ENCODE results near the gene LCE3B.

The LCE3B gene

DNA sequence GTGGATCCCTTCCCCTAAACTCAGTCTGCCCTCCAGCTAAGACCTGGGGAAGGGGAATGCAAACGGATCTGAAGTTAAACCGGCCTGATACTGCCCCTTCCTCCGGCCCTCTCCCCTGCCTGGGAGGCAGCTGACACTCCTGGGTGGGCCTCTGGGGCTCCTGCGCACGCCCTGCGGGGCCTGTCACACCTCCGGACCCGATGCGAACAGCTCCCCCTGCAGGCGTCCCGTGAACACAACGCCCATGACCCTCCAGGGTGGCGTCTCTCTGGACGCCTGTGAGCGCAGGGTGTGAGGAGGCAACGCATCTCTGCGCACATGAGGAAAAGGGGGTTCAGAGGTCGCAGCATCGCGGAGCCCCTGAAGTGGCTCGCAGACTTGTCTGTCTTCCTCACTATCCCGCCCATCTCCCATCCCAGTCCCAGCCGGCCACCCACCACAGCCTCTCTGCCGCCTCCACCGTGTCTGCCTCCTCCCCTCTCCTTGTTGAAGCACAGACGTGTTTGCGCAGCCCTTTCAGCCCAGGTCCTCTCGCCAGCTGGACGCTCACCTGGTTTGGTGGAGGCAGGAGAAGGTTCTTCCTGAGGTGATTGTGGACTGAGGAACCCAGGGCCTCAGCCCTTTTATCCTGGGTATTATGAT lies 9.7 kb downstream of the LCE3B start:
- H3K4me3 ChIP-seq (ENCODE audit: low read length), result no peak overlapping the region
- H3K4me1 ChIP-seq (ENCODE audit: insufficient read depth, low read length), result no peaks in the 10 kb centered on the region
- no peaks in the 10 kb centered on the region for H3K27me3 ChIP-seq (ENCODE audit: insufficient read depth, low read length)
- no peak overlapping the region for H2AFZ ChIP-seq (ENCODE audit: low read depth, low read length)
- no peaks in the 10 kb centered on the region for H3K36me3 ChIP-seq (ENCODE audit: insufficient read depth, low read length)
- peaks cover 2% of the 10 kb centered on the region for H3K9me3 ChIP-seq (ENCODE audit: low read length)

DNA sequence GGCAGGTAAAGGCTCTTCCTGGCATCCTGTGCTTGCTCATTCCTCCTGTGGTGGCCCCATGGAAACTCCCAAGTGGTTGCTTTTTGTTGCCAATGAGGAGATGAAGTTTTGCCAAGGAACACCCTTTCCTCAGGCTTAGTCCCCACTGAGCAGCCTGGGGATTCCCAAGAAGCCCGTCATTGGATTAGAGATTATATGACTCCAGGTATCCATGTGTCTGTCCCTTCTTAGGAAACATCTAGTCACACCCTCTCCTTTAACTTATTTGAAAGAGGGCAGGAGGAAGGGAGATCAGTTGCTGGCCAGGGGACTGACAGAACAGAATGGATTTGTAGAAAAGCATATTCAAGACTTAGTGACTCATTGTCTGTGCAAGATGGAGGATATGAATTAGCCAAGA lies 13.1 kb downstream of the LCE3B start:
- H2AFZ ChIP-seq (ENCODE audit: low read depth, low read length), result no peak overlapping the region
- H3K27me3 ChIP-seq (ENCODE audit: insufficient read depth, low read length), result no peaks in the 10 kb centered on the region
- no peaks in the 10 kb centered on the region for H3K36me3 ChIP-seq (ENCODE audit: insufficient read depth, low read length)
- H3K4me1 ChIP-seq (ENCODE audit: insufficient read depth, low read length), result no peaks in the 10 kb centered on the region
- H3K4me3 ChIP-seq (ENCODE audit: low read length), result no peak overlapping the region
- no peaks in the 10 kb centered on the region for H3K9me3 ChIP-seq (ENCODE audit: low read length)

DNA sequence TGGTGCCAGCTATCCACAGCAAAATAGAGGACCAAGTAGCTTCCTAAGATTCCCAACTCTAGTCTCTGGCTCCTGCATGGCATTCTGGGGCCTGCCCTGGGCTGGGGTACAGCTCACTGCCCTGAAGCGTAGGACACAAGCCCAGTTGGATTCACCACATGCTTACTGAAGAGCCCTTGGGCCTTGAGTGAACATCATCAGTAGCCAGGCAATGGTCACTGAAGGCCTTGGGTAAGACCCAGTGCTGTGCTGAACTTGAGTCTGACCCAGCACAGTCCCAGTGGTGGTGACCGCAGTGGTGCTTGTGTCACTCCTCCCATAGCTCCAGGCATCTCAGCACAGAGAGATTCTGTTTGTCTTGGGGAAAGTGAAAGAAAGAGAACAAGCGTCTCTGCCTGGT lies 17.0 kb downstream of the LCE3B start:
- Histone ChIP-seq H3K36me3 (ENCODE audit: insufficient read depth, low read length) (no peaks in the 10 kb centered on the region), H3K4me3 (ENCODE audit: low read length) (no peak overlapping the region), H3K27me3 (ENCODE audit: insufficient read depth, low read length) (no peaks in the 10 kb centered on the region), H2AFZ (ENCODE audit: low read depth, low read length) (no peak overlapping the region), H3K4me1 (ENCODE audit: insufficient read depth, low read length) (no peaks in the 10 kb centered on the region), H3K9me3 (ENCODE audit: low read length) (no peaks in the 10 kb centered on the region)

DNA sequence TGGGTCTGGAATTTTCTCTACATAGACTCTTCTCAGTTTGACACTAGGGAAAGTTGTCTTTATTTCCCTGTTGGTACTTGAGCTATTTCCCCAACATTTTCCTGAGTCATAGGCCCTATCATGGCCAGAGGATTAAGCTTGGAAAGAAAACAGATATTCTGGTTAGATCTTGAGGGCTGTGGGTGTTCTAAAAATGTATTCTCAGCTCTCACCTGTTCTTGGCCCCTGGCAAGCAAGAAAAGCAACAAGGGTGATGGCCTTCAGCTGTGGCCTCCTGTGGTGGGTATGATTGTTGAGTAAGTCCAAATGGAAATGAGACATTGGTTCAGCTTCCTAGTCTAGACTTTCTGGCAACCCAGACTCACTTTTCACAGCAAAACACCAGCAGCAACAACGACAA lies 26.7 kb downstream of the LCE3B start:
- H2AFZ ChIP-seq (ENCODE audit: low read depth, low read length), result no peak overlapping the region
- no peaks in the 10 kb centered on the region for H3K27me3 ChIP-seq (ENCODE audit: insufficient read depth, low read length)
- H3K9me3 ChIP-seq (ENCODE audit: low read length), result no peaks in the 10 kb centered on the region
- no peak overlapping the region for H3K4me3 ChIP-seq (ENCODE audit: low read length)
- no peaks in the 10 kb centered on the region for H3K4me1 ChIP-seq (ENCODE audit: insufficient read depth, low read length)
- no peaks in the 10 kb centered on the region for H3K36me3 ChIP-seq (ENCODE audit: insufficient read depth, low read length)

DNA sequence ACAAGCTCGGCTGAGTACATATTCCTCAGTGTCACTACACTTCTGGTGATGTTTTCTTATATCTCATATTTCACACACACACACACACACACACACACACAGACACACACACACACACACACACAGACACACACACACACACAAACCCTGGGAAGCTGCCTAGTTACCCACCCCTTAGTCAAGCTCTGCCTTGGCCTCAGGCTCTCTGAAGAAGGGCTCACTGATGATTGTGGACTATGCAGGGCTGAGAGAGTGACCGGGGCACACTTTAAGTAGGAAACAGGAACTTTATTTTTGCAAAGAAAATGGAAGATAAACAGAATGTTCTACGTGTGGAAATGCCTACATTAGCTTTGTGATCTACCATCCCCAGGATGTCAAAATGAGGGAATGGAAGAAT lies 30.3 kb downstream of the LCE3B start:
- Histone ChIP-seq H3K9me3 (ENCODE audit: low read length) (no peaks in the 10 kb centered on the region), H3K27me3 (ENCODE audit: insufficient read depth, low read length) (no peaks in the 10 kb centered on the region), H2AFZ (ENCODE audit: low read depth, low read length) (no peak overlapping the region), H3K36me3 (ENCODE audit: insufficient read depth, low read length) (no peaks in the 10 kb centered on the region), H3K4me3 (ENCODE audit: low read length) (no peak overlapping the region), H3K4me1 (ENCODE audit: insufficient read depth, low read length) (no peaks in the 10 kb centered on the region)

DNA sequence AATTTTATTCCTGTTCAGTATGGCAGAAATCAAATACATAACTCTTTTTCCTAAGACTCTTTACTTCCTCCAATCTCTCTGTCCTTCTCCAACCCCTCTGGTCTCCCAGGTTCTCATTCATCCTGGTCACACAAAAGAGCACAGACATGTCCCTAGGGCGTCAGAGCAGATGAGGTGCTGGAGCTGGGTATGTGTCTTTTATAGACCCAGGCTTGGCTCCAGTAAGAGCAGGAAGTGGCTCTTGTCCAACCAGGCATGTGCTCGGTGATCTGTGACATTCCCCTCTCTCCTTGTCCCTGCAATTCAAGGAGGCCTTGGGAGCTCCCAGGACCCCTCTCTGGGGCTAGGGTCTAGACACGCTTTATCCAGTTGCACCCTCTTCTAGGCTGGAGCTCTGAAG lies 31.5 kb downstream of the LCE3B start:
- no peak overlapping the region for H2AFZ ChIP-seq (ENCODE audit: low read depth, low read length)
- H3K4me1 ChIP-seq (ENCODE audit: insufficient read depth, low read length), result no peaks in the 10 kb centered on the region
- no peaks in the 10 kb centered on the region for H3K27me3 ChIP-seq (ENCODE audit: insufficient read depth, low read length)
- H3K9me3 ChIP-seq (ENCODE audit: low read length), result no peaks in the 10 kb centered on the region
- no peak overlapping the region for H3K4me3 ChIP-seq (ENCODE audit: low read length)
- H3K36me3 ChIP-seq (ENCODE audit: insufficient read depth, low read length), result no peaks in the 10 kb centered on the region

DNA sequence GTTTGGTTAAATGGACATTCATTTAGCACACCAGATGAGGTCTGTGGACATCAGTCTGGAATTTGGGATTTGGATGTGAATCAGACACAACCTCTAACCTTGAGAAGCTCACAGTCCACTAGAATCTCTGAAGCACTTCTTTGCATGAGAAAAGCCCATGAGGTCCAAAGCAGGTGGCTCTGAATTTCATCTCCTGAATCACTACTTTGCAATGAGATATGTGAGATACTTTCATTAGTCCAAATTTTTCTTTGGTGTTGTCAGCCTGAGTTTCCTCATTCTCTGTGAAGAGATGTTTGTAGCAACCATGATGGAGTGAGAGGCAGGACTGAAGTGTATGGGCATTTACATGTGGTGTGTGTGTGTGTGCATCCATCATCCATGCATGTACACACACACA lies 33.0 kb downstream of the LCE3B start:
- H3K4me1 ChIP-seq (ENCODE audit: insufficient read depth, low read length), result no peaks in the 10 kb centered on the region
- no peaks in the 10 kb centered on the region for H3K36me3 ChIP-seq (ENCODE audit: insufficient read depth, low read length)
- H3K4me3 ChIP-seq (ENCODE audit: low read length), result no peak overlapping the region
- no peaks in the 10 kb centered on the region for H3K27me3 ChIP-seq (ENCODE audit: insufficient read depth, low read length)
- H2AFZ ChIP-seq (ENCODE audit: low read depth, low read length), result no peak overlapping the region
- no peaks in the 10 kb centered on the region for H3K9me3 ChIP-seq (ENCODE audit: low read length)

DNA sequence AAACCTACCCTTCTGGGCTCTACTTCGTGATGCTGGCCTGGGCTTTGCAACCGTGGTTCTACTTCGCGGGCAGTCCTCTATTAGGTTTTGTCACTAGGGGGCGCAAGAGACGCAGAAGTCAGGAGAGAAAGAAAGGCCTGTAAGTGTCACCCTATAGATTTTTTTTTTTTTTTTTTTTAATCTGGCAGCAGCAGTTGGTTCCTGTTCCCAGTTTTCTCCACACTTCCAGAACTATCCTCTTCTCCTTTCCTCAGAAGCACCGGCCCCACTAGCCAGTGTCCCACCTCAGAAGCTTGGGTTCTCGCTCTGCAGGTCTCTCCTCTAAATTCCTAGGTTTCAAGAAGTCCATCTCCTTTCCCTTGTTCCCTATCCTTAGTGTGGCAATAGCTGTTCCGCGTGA lies 40.5 kb downstream of the LCE3B start:
- H3K4me1 ChIP-seq (ENCODE audit: insufficient read depth, low read length), result no peaks in the 10 kb centered on the region
- H3K27me3 ChIP-seq (ENCODE audit: insufficient read depth, low read length), result no peaks in the 10 kb centered on the region
- no peak overlapping the region for H2AFZ ChIP-seq (ENCODE audit: low read depth, low read length)
- no peak overlapping the region for H3K4me3 ChIP-seq (ENCODE audit: low read length)
- no peaks in the 10 kb centered on the region for H3K9me3 ChIP-seq (ENCODE audit: low read length)
- H3K36me3 ChIP-seq (ENCODE audit: insufficient read depth, low read length), result no peaks in the 10 kb centered on the region

DNA sequence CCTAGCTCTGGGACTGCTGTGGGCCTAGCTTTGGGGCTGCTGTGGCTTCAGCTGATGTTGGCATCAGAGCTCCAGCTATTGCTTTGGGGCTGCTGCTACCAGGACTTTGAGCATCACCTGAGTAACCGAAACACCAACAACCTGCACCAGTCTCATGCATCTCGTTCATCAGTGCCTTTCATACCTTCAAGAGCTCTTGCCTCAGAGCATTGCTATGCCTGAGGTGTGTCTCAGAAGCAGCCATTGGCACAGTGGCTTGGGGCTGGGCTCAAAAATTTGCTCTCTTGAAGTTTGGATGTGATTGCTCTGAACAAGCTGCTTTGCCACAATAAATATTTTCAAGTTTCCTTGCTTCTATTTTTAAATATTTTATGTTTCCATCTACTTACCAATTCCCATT lies 42.8 kb downstream of the LCE3B start:
- Histone ChIP-seq H2AFZ (ENCODE audit: low read depth, low read length) (no peak overlapping the region), H3K27me3 (ENCODE audit: insufficient read depth, low read length) (peaks cover 2% of the 10 kb centered on the region), H3K4me3 (ENCODE audit: low read length) (no peak overlapping the region), H3K4me1 (ENCODE audit: insufficient read depth, low read length) (no peaks in the 10 kb centered on the region), H3K9me3 (ENCODE audit: low read length) (no peaks in the 10 kb centered on the region), H3K36me3 (ENCODE audit: insufficient read depth, low read length) (no peaks in the 10 kb centered on the region)

DNA sequence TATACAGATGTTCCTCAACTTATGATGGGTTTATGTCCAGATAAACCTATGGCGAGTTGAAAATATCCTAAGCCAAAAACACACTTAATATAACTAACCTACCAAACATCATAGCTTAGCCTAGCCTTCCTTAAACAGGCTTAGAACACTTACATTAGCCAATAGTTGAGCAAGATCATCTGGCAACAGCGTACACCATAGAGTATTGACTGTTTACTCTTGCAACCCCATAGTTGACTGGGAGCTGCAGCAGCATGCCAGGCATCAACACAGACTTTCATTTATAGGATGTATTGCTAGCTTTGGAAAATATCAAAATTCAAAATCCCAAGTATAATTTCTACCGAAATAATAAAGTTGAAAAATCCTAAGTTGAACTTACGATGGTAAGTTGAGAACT lies 44.1 kb downstream of the LCE3B start:
- Histone ChIP-seq H3K36me3 (ENCODE audit: insufficient read depth, low read length) (no peaks in the 10 kb centered on the region), H2AFZ (ENCODE audit: low read depth, low read length) (no peak overlapping the region), H3K4me3 (ENCODE audit: low read length) (no peak overlapping the region), H3K4me1 (ENCODE audit: insufficient read depth, low read length) (no peaks in the 10 kb centered on the region), H3K9me3 (ENCODE audit: low read length) (no peaks in the 10 kb centered on the region), H3K27me3 (ENCODE audit: insufficient read depth, low read length) (peaks cover 2% of the 10 kb centered on the region)

DNA sequence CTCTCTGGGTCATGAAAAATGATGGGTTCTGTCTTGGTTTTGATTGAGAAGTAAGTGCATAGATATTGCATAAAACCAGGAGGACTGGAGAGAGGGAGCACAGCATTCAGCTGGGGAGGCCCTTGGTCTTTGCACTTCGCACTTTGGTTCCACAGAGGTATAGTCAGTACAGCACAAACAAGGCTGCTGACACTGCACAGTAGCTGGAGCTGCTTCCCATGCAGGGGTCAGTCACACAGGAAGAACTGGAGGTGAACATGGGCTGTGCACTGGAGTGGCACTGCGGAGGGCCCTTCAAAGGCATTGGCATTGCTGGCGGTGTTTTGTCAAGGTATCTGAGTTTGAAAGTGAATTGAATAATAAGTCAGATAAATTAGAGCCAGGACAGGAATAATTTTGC lies 45.0 kb downstream of the LCE3B start:
- Histone ChIP-seq H3K4me1 (ENCODE audit: insufficient read depth, low read length) (no peaks in the 10 kb centered on the region), H3K4me3 (ENCODE audit: low read length) (no peak overlapping the region), H2AFZ (ENCODE audit: low read depth, low read length) (no peak overlapping the region), H3K9me3 (ENCODE audit: low read length) (no peaks in the 10 kb centered on the region), H3K27me3 (ENCODE audit: insufficient read depth, low read length) (peaks cover 2% of the 10 kb centered on the region), H3K36me3 (ENCODE audit: insufficient read depth, low read length) (no peaks in the 10 kb centered on the region)

DNA sequence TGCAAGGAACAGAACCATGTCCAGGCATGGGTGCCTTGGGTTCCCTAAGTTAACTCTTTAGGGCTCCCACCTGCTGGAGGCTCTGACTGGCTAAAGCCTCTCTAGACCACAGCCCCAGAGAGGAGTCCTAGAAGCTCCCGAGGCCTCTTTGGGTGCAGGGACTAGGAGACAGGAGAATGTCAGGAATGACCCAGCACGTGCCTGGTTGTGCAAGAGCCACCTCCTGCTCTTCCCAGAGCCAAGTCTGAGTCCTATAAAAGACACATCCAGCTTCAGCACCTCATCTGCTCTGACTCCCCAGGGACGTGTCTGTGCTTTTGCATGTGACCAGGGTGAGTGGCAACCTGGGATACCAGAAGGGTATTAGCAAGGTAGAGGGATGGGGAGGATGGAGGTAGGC lies 49.5 kb downstream of the LCE3B start, which contains the start of gene LCE2D:
Gene LCE2D (plus strand): TSS at position 283 of the 400 bp plus-strand sequence. CDS start 726 bp downstream, outside the sequence.
- H3K4me1 ChIP-seq (ENCODE audit: insufficient read depth, low read length), result no peaks in the 10 kb centered on the region
- no peaks in the 10 kb centered on the region for H3K36me3 ChIP-seq (ENCODE audit: insufficient read depth, low read length)
- no peak within 1 kb of the TSS for H2AFZ ChIP-seq (ENCODE audit: low read depth, low read length)
- no peak within 1 kb of the TSS for H3K4me3 ChIP-seq (ENCODE audit: low read length)
- H3K9me3 ChIP-seq (ENCODE audit: low read length), result no peaks in the 10 kb centered on the region
- peaks cover 2% of the 10 kb centered on the region for H3K27me3 ChIP-seq (ENCODE audit: insufficient read depth, low read length)
